GM19468 (cell line): ENCODE measurements around the gene NXT1.
"Not testable (repeated sequence)": the region's sequence is repeated elsewhere in the genome, so short reads cannot be mapped to it uniquely, and the experiment has no call there.

Experiments used
- ATAC-seq: cut with Tn5 transposase; IDR thresholded peaks from one replicate; pipeline ENCODE4 v1.9.1; 2021; ENCODE audit warnings: mild to moderate bottlenecking, moderate library complexity, moderate number of reproducible peaks; ENCODE audit not compliant: unreplicated experiment; ENCODE audit errors: extremely low read depth

The NXT1 gene

GRCh38 chr20:23350196-23350903, at the start of gene NXT1:
Gene NXT1 (plus strand): TSS chr20:23350791. CDS start chr20:23354042, 3,251 bp downstream.
- peak; percentile 88 for ATAC-seq

- no peak for ATAC-seq
Observed at GRCh38 chr20:23301436-23302050, 49.0 kb upstream of the NXT1 start.

- ATAC-seq: no peak
Observed at GRCh38 chr20:23302386-23302785, 48.2 kb upstream of the NXT1 start.

DNA sequence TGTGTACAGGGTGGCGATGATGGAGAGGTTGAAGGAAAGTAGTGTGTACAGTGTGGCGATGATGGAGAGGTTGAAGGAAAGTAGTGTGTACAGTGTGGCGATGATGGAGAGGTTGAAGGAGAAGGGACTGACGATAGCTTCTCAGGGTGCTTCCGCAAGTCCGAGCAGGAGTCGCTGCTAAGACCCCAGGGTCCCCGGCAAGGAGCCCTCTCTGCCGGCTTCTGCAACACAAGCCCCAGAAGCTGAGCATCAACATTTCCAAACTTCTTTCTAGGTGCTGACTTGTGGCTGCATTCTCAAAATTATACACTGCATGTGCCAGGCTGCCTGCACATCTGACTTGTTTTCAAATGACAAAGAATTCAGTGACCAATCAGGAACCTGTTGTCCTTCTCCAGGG, 47.8 kb upstream of the NXT1 start:
- no peak for ATAC-seq

- no peak for ATAC-seq
Observed at GRCh38 chr20:23303325-23304102, 47.1 kb upstream of the NXT1 start.

DNA sequence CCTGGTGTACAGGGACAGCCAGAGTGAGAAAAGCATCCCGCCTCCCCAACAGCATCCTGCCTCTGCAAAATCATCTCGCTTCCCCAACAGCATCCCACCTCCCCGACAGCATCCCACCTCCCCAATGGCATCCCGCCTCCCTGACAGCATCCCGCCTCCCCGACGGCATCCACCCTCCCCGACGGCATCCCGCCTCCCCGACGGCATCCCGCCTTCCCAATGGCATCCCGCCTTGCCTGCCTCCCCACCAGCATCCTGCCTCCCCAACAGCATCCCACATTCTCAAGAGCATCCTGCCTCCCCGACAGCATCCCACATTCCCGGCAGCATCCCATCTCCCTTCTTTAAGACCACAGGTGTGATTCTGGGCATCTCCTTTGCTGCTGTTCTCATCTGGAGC, 46.0 kb upstream of the NXT1 start:
- no peak for ATAC-seq

GRCh38 chr20:23305098-23305497, 45.5 kb upstream of the NXT1 start:
- ATAC-seq: no peak

GRCh38 chr20:23307393-23307792, 43.2 kb upstream of the NXT1 start:
- ATAC-seq: not testable (repeated sequence)

DNA sequence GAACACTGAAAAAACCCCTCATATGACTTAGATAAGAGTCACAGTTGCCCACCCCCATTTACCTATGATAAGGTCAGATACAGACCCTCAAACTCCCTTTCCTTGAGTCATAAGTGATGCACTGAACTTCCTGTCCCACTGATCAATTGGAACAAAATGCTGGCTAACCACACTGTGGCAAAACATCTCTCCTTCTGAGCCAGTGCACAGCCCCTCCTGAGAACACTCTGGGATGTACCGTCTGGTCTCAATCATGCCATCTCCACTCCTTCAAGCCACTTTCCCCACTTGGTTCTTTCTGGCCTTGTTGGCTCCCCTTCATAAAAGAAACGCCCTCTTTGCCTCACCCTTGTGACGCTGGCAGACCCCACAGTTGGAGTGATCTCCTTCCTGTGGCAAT, 42.6 kb upstream of the NXT1 start:
- ATAC-seq: no peak

GRCh38 chr20:23308908-23309307, 41.7 kb upstream of the NXT1 start:
- ATAC-seq: no peak

- ATAC-seq: no peak
Observed at GRCh38 chr20:23309781-23310180, 40.8 kb upstream of the NXT1 start.

DNA sequence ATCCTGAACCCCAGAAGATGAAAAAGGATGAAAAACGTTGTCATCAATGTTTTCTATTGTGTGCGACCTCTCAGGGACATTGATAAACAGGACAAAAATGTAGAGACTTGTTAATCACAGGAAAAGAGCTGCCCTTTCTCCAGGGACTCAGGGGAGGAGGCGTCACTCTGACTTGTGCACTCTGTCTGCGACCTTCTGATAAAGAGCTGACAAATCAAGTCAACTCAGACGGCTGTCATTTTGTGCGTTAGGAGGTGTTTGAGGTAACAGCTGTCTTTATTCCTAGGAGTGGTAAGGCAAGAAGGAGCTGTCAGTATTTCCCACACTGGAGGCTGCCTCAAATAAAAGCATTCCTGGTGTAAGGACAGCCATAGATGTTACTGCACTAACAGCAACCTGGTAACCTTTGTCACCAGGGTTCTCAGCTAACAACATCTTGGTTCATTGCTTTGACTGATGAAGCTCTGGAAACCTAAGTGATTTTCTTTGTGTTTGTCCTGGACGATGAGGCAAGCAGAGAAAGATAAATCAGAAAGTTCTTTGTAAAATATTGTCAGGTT, 38.6 kb upstream of the NXT1 start:
- ATAC-seq: no peak

- ATAC-seq: no peak
Observed at GRCh38 chr20:23313271-23313670, 37.3 kb upstream of the NXT1 start.

- no peak for ATAC-seq
Observed at GRCh38 chr20:23314699-23315098, 35.9 kb upstream of the NXT1 start.

GRCh38 chr20:23315099-23315498, 35.5 kb upstream of the NXT1 start:
- no peak for ATAC-seq

- no peak for ATAC-seq
Observed at GRCh38 chr20:23316626-23317025, 34.0 kb upstream of the NXT1 start.

DNA sequence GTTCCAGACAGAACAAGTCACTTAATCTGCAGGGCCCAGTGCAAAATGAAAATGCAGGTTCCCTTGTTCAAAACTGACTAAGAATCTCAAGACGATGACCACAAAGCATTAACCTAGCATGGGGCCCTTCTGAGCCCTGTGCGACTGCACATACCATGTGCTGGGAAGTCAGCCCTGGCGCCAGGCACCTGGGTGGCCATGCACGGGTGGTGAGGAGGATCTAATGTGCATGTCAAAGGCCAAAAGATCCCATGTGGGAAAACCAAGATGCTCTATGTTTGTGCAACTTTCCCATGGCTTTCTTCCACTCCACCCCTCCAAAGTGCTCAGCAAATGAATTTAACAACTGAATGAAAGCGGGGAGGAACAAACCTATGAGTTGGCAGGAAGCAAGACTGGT, 33.5 kb upstream of the NXT1 start:
- ATAC-seq: no peak

DNA sequence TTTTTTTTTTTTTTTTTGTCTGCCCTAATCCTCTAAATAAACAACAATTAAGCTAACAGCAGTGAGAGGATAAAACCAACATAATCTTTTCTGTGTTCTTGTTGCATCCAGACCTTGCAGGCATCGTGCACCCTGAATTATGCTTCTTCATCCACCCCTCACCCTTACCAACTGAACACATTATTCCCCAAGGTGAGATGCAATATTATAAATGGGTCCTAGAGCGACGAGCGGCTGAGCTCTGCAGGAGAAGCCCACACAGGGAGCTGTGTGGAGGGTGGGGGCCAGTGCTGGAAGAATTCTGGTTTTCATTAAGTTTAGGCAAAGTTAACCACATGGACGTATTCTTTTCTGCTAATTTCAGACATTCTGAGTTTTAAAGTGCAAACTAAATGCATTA, 32.2 kb upstream of the NXT1 start:
- ATAC-seq: no peak

DNA sequence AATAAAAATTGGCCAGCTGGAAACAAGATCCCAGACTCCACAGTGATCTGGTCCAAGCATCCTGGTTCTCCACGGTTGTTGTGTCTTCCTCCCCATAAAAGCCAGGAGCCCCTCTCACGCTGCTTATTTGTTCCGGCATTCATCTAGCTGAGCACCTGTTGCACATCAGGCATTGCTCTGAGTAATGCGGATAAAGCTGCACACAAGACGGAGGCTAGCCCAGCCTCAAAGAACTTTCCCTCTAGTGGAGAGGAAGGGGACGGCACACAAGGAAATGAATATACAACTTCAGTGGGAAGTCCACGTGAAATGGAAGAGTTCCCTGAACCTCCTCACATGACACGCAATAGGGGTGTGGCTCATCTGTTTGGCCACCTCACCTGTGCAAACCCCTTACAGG, 30.3 kb upstream of the NXT1 start:
- ATAC-seq: no peak

DNA sequence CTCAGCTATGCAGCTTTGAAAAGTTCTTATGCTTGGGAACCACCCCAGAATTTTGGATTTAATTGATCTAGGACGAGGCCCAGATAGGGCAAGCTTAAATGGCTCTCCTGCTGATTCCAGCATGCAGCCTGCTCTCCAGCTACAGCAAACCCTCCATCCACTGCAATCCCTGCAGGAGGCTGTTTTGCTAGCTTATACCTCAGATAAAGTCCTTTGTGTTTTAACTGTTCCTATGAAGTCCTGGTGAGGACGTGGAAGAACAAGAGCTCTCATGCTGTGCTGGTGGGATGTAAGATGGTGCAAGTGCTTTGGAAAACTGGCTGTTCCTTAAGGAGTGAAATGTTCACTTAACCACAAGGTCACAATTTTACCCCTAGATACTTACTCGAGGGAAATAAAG, 25.5 kb upstream of the NXT1 start:
- no peak for ATAC-seq

DNA sequence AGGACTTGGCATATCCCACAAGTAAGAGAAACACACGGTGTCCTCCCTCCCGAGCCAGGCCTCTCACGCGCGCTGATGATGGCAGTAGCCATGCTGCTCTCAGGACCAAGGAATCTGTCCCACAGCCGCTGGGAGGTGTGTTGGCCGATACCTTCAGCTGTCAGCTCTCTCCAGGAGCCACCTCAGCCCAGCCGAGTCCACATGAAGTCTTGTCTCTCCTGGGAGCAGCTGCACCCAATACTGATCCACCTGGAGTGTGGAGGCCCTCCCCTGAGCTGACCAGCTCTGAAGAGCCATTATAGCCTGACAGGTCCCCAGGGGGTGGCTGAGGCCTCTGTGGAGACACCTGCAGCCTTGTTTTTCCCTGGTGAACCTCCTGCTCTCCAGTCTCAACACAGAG, 23.8 kb upstream of the NXT1 start:
- ATAC-seq: no peak
